ENCODE data around the gene KCNQ1OT1. TPM values are rescaled to one million over a fixed set of nuclear protein-coding genes. Genes with fewer than 3 reads are reported as not detected.

KCNQ1OT1 gene
- total RNA-seq, 1 experiment from 2014 or later, result 1.2 TPM

DNA sequence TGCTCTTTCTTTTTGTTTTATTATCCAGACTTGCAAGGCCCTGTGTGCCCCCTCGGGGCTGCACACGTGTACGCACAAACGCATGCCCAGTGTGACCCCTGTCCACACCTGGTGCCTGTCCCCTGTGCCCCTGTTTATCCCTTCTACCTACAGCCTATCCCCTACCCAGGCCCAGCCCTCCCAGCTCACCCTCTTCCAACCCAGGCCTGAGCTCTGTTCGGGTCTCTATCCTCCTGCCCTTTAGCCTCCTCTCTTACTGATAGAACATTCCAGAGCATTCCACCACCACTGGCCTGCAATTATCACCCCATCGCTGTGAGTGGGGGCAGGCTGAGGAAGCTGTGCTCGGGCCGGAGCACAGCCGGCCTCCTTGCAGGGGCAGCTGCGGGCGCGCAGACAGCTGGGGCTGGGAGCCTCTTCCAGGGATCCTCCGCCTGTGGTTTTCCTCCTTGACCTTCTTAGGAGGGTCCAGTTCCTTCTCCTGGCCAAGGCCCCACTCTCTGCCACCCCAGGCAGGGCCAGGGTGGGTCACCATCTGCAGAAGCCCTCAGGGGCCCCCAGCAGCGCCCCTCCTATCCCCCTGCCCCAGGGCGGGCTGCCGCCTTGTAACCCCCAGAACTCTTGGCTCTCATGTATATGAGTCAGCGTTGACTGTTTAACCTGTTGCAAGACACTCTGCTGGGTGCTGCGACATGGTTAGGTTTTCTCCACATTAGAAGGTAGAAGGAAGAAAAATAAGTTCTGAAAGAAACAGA lies 41.8 kb upstream of the KCNQ1OT1 start:
- Mint-ChIP-seq H3K27me3 (ENCODE audit: low read depth) (peaks cover 89% of the 10 kb centered on the region), H3K4me3 (no peak overlapping the region), H3K4me1 (peaks cover 0 to 8% of the 10 kb centered on the region in 2 experiments; a peak in 2 of 4 replicates), H3K9me3 (peaks cover 2 to 3% of the 10 kb centered on the region in 2 experiments; a peak in 3 of 5 replicates), H3K27ac (no peak overlapping the region), H3K36me3 (ENCODE audit: insufficient read depth in 1 of 3, low read depth in 3 of 3) (no peaks in the 10 kb centered on the region; a peak in 2 of 7 replicates)
- WGBS (ENCODE audit: extremely low coverage, insufficient read length, low lambda C conversion rate), result no CpG with 5 or more reads among the region's 18 CpGs
- Histone ChIP-seq H2BK5ac (ENCODE audit: insufficient read length, low read length) (no peak overlapping the region), H4K20me1 (ENCODE audit: control insufficient read depth, insufficient read depth, insufficient read length) (no peaks in the 10 kb centered on the region), H4K5ac (ENCODE audit: insufficient read length, low read depth, low read length) (no peak overlapping the region), H2BK20ac (ENCODE audit: low read depth, low read length, poor library complexity, severe bottlenecking) (no peak overlapping the region), H3K27me3 (ENCODE audit: insufficient read depth, low read length) (no peaks in the 10 kb centered on the region; the same call in 1 of the 2 replicates), H2BK120ac (ENCODE audit: low read depth, low read length, poor library complexity, severe bottlenecking) (no peak overlapping the region), H2AK5ac (ENCODE audit: insufficient read length, low read length) (no peak overlapping the region), H3K4me2 (ENCODE audit: insufficient read depth, insufficient read length, low read length) (no peak overlapping the region), H3K56ac (ENCODE audit: insufficient read length, low read depth, low read length) (no peak overlapping the region), H3K4me1 (ENCODE audit: insufficient read depth, low read length) (no peaks in the 10 kb centered on the region), H4K8ac (replicated peaks; ENCODE audit: insufficient read length, low read depth, low read length) (no peak overlapping the region), H3K18ac (ENCODE audit: insufficient read length, low read depth, low read length) (no peak overlapping the region), H3K27ac (ENCODE audit: insufficient read length, low read depth, low read length) (no peak overlapping the region), H3K9me3 (ENCODE audit: control insufficient read depth, low read depth, low read length) (no peaks in the 10 kb centered on the region), H3K23ac (ENCODE audit: insufficient read length, low read depth, low read length) (no peak overlapping the region), H3K4ac (ENCODE audit: low read depth, low read length) (no peak overlapping the region), H2AFZ (ENCODE audit: low read length) (no peak overlapping the region), H4K91ac (ENCODE audit: insufficient read length, low read depth, low read length) (no peak overlapping the region), H3K14ac (ENCODE audit: insufficient read depth, low read length) (no peak overlapping the region), H2BK15ac (ENCODE audit: low read depth, low read length) (no peak overlapping the region; the same call in 1 of the 2 replicates), H3K79me2 (ENCODE audit: insufficient read depth, low read length) (no peaks in the 10 kb centered on the region), H3K23me2 (ENCODE audit: insufficient read length, low read depth, low read length, poor library complexity, severe bottlenecking) (no peaks in the 10 kb centered on the region), H3T11ph (ENCODE audit: low read length) (no peak overlapping the region), H2BK12ac (ENCODE audit: insufficient read length, low read depth, low read length) (no peak overlapping the region), H3K79me1 (ENCODE audit: insufficient read depth, low read depth, low read length, poor library complexity, severe bottlenecking) (no peaks in the 10 kb centered on the region), H3K9ac (ENCODE audit: extremely low read depth, insufficient read length, low read length) (no peak overlapping the region)
- TF ChIP-seq, protein P1, sequence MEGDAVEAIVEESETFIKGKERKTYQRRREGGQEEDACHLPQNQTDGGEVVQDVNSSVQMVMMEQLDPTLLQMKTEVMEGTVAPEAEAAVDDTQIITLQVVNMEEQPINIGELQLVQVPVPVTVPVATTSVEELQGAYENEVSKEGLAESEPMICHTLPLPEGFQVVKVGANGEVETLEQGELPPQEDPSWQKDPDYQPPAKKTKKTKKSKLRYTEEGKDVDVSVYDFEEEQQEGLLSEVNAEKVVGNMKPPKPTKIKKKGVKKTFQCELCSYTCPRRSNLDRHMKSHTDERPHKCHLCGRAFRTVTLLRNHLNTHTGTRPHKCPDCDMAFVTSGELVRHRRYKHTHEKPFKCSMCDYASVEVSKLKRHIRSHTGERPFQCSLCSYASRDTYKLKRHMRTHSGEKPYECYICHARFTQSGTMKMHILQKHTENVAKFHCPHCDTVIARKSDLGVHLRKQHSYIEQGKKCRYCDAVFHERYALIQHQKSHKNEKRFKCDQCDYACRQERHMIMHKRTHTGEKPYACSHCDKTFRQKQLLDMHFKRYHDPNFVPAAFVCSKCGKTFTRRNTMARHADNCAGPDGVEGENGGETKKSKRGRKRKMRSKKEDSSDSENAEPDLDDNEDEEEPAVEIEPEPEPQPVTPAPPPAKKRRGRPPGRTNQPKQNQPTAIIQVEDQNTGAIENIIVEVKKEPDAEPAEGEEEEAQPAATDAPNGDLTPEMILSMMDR (conservative IDR thresholded peaks at IDR 0.05), result no peak
- DNase-seq, result no peak
